PC-9 (cell line): ENCODE results near the gene TMEM238L. TPM values are rescaled to one million over a fixed set of nuclear protein-coding genes. Genes with fewer than 3 reads are reported as not detected.

Experiments
- BruUV-seq: library from RNA; stranded (reverse); fragments of 400-500 nt; replicated peaks from 2 replicates; lab custom pipeline; 2021; lab: Mats Ljungman, UMichigan
- CTCF ChIA-PET: fragments of 300-600 bp; sonication (Branson Sonifier 250); formaldehyde crosslinking; loops from one replicate; lab custom pipeline; 2022; ENCODE audit warnings: antibody characterized with exemption; lab: Charles Lee
- POLR2A ChIA-PET: fragments of 300-600 bp; sonication (Branson Sonifier 250); formaldehyde crosslinking; loops from one replicate; lab custom pipeline; 2022; ENCODE audit warnings: antibody characterized with exemption; ENCODE audit not compliant: unreplicated experiment; lab: Charles Lee
- DNase-seq, 2 experiments: peaks; one replicate each; pipeline versions ENCODE4 v3.0.0 to v3.0.0-alpha.2; 2015 to 2022; ENCODE audit warnings: mixed read lengths in 1 of 2
- H2AFZ ChIP-seq: fragments of 200-600 bp; sonication (generic); 2 replicates; pipeline ENCODE4 v1.8.1; 2017; ENCODE audit warnings: antibody characterized with exemption
- H3F3A ChIP-seq: fragments of 200-600 bp; sonication (generic); 2 replicates; pipeline ENCODE4 v1.8.1; 2017; ENCODE audit warnings: antibody characterized with exemption, mild to moderate bottlenecking, low read depth; ENCODE audit not compliant: insufficient read depth
- H3K27ac ChIP-seq: fragments of 200-600 bp; sonication (generic); 2 replicates; pipeline ENCODE4 v1.6.1; 2016; ENCODE audit warnings: mixed run types
- H3K27me3 ChIP-seq: fragments of 200-600 bp; sonication (generic); 2 replicates; pipeline ENCODE4 v1.6.1; 2016; ENCODE audit warnings: low read depth, mixed run types; ENCODE audit not compliant: insufficient read depth
- H3K36me3 ChIP-seq: fragments of 200-600 bp; sonication (generic); 2 replicates; pipeline ENCODE4 v1.6.1; 2016; ENCODE audit warnings: low read depth, mixed run types
- H3K4me1 ChIP-seq: fragments of 200-600 bp; sonication (generic); replicated peaks from 2 replicates; pipeline ENCODE4 v1.6.1; 2016; ENCODE audit warnings: mixed run types; ENCODE audit not compliant: insufficient read depth
- H3K4me2 ChIP-seq: fragments of 200-600 bp; sonication (generic); 2 replicates; pipeline ENCODE4 v1.6.1; 2017; ENCODE audit warnings: mixed run types
- H3K4me3 ChIP-seq: fragments of 200-600 bp; sonication (generic); 2 replicates; pipeline ENCODE4 v1.6.1; 2016; ENCODE audit warnings: mixed run types
- H3K79me2 ChIP-seq: fragments of 200-600 bp; sonication (generic); 2 replicates; pipeline ENCODE4 v1.6.1; 2017; ENCODE audit warnings: low read depth, mixed run types
- H3K9me2 ChIP-seq: fragments of 200-600 bp; sonication (generic); 2 replicates; pipeline ENCODE4 v1.8.1; 2017; ENCODE audit warnings: mild to moderate bottlenecking; ENCODE audit not compliant: insufficient read depth
- H3K9me3 ChIP-seq: fragments of 200-600 bp; sonication (generic); 2 replicates; pipeline ENCODE4 v1.8.1; 2016; ENCODE audit warnings: low read depth; ENCODE audit not compliant: insufficient read depth
- H4K20me1 ChIP-seq: fragments of 200-600 bp; sonication (generic); 2 replicates; pipeline ENCODE4 v1.8.1; 2017; ENCODE audit not compliant: insufficient read depth
- EZH2 ChIP-seq: fragments of 200-600 bp; sonication (generic); IDR thresholded peaks from 2 replicates; pipeline ENCODE4 v1.8.0; 2017; ENCODE audit warnings: antibody characterized with exemption, low read depth
- intact Hi-C: fragments of 100-400 bp; cut with micrococcal nuclease; formaldehyde crosslinking; loops from one replicate; pipeline ENCODE4 v1.10.0; 2022; ENCODE audit not compliant: unreplicated experiment
- total RNA-seq: library from RNA; stranded (reverse); gene quantifications from 2 replicates; pipeline ENCODE4 v1.2.3, GENCODE V29; 2021
- TF ChIP-seq, protein P1 (sequence below): fragments of 200-600 bp; sonication (generic); conservative IDR thresholded peaks from 2 replicates; pipeline ENCODE4 v1.6.1; 2017; ENCODE audit warnings: mixed run types, antibody characterized with exemption, mild to moderate bottlenecking, moderate library complexity

The TMEM238L gene
- total RNA-seq, 1 experiment from 2014 or later, result not detected

DNA sequence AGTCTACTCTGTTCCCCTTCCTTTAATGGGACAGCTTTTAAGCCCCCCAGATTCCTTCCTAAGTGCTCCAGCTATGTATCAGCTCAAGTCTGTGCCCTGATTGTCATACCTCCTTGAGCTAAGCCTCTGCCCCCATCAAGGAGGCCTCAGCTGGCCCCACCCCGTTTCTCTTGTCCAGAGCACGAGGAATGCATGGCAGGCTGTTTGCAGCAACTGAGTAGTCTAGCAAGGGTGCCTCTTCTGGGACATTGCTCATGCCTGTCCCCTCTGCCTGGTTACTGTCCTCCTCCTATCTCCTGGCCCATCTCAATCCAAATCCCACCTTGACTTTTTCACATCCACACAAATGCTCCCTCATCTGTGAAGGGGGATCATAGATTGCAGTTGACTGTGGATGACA, 46.3 kb downstream of the TMEM238L start:
- CTCF ChIA-PET, result no interaction called here
- BruUV-seq, result no TSS peak
- intact Hi-C loops, result no loop called here
- no peak overlapping the region for H2AFZ ChIP-seq
- DNase-seq, result no peak
- no peak overlapping the region for H3K4me3 ChIP-seq
- no peaks in the 10 kb centered on the region for H3K79me2 ChIP-seq
- no peak overlapping the region for H3K27ac ChIP-seq
- H3K36me3 ChIP-seq, result no peaks in the 10 kb centered on the region
- H3K9me3 ChIP-seq, result no peaks in the 10 kb centered on the region
- H3K27me3 ChIP-seq, result peaks cover 36% of the 10 kb centered on the region
- no peaks in the 10 kb centered on the region for H3K9me2 ChIP-seq
- POLR2A ChIA-PET, result no interaction called here
- no peaks in the 10 kb centered on the region for H3K4me1 ChIP-seq
- H4K20me1 ChIP-seq, result no peaks in the 10 kb centered on the region
- TF ChIP-seq, protein P1, sequence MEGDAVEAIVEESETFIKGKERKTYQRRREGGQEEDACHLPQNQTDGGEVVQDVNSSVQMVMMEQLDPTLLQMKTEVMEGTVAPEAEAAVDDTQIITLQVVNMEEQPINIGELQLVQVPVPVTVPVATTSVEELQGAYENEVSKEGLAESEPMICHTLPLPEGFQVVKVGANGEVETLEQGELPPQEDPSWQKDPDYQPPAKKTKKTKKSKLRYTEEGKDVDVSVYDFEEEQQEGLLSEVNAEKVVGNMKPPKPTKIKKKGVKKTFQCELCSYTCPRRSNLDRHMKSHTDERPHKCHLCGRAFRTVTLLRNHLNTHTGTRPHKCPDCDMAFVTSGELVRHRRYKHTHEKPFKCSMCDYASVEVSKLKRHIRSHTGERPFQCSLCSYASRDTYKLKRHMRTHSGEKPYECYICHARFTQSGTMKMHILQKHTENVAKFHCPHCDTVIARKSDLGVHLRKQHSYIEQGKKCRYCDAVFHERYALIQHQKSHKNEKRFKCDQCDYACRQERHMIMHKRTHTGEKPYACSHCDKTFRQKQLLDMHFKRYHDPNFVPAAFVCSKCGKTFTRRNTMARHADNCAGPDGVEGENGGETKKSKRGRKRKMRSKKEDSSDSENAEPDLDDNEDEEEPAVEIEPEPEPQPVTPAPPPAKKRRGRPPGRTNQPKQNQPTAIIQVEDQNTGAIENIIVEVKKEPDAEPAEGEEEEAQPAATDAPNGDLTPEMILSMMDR, result no peak
- no peak for TF ChIP-seq EZH2
- no peaks in the 10 kb centered on the region for H3F3A ChIP-seq
- H3K4me2 ChIP-seq, result no peak overlapping the region

DNA sequence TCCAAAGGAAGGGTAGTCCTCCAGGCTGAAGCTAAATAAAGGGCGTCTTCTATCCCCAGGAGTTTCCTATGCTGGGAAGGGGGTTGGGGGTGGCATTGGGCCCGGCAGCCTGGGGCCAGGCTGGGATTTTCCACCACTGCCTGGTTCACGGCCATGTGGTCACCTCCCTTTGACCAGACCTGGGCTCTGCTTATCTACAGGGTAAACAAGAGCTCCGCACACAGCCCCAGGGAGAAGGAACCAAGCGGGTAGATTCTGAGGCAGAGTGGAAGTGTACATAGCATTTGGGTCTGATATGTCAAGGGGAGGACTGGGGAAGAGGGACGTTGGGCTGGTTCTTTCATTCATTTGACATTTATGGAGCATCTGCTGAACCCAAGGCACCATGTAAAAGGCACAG, 46.8 kb downstream of the TMEM238L start:
- no peak overlapping the region for H2AFZ ChIP-seq
- no peaks in the 10 kb centered on the region for H3K9me2 ChIP-seq
- no peak overlapping the region for H3K27ac ChIP-seq
- no peak overlapping the region for H3K4me3 ChIP-seq
- TF ChIP-seq, protein P1, result no peak
- BruUV-seq, result no TSS peak
- H3F3A ChIP-seq, result no peaks in the 10 kb centered on the region
- H3K36me3 ChIP-seq, result no peaks in the 10 kb centered on the region
- no peak overlapping the region for H3K4me2 ChIP-seq
- peaks cover 36% of the 10 kb centered on the region for H3K27me3 ChIP-seq
- peak in 1 of 2 experiments; percentile 38 for DNase-seq
- H3K9me3 ChIP-seq, result no peaks in the 10 kb centered on the region
- CTCF ChIA-PET, result no interaction called here
- H3K79me2 ChIP-seq, result no peaks in the 10 kb centered on the region
- intact Hi-C loops, result no loop called here
- no peaks in the 10 kb centered on the region for H4K20me1 ChIP-seq
- POLR2A ChIA-PET, result no interaction called here
- no peaks in the 10 kb centered on the region for H3K4me1 ChIP-seq

DNA sequence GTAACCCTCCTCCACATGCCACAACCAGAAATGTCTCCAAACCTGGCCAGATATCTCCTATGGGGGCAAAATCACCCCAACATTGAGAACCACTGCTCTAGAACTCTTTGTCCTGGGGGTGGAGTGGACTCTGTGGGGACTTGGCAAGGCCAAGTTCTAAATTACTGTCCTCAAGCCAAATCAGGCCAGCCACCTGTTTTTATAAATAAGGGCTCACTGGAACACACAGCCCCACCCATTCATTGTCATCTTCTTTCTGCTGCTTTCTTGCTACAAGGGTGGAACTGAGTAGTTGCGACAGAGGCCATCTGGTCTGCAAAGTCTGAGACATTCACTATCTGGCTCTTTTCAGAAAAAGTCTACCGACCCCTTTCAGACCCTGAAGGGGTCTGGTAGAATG, 47.3 kb downstream of the TMEM238L start:
- no peak for DNase-seq
- no peak for TF ChIP-seq EZH2
- TF ChIP-seq, protein P1, result no peak
- Histone ChIP-seq H3K9me2 (no peaks in the 10 kb centered on the region), H2AFZ (no peak overlapping the region), H3F3A (no peaks in the 10 kb centered on the region), H3K4me3 (no peak overlapping the region), H3K79me2 (no peaks in the 10 kb centered on the region), H4K20me1 (no peaks in the 10 kb centered on the region), H3K27me3 (peaks cover 37% of the 10 kb centered on the region), H3K4me1 (no peaks in the 10 kb centered on the region), H3K27ac (no peak overlapping the region), H3K9me3 (no peaks in the 10 kb centered on the region), H3K36me3 (no peaks in the 10 kb centered on the region), H3K4me2 (no peak overlapping the region)
- ChIA-PET POLR2A (no interaction called here), CTCF (no interaction called here)
- no TSS peak for BruUV-seq
- intact Hi-C loops, result no loop called here
